Left ventricle myocardium superior (tissue), 1 donor: ENCODE measurements around the gene ANKLE1. TPM values are rescaled to one million over a fixed set of nuclear protein-coding genes. Genes with fewer than 3 reads are reported as not detected.
A peak's percentile ranks its signal among the peaks of the same experiment; 100 is the strongest.

ENCODE experiments used
- ATAC-seq: fragments of 200-7000 bp; cut with Tn5 transposase; one replicate; pipeline ENCODE4 v1.9.1; 2020; ENCODE audit warnings: mild to moderate bottlenecking, moderate library complexity
- DNase-seq: peaks from one replicate; pipeline ENCODE4 v3.0.0-alpha.2; 2020
- intact Hi-C: fragments of 100-400 bp; cut with micrococcal nuclease; formaldehyde crosslinking; loops from one replicate; pipeline ENCODE4 v1.11.0; 2022
- long read RNA-seq: library from polyadenylated mRNA; unstranded; transcript quantifications from one replicate; pipeline ENCODE4 v2.0.0, GENCODE V29; 2021
- total RNA-seq: library from RNA; stranded (reverse); fragmentation: NEBNext Ultra II Directional; extraction: Animal tissue kit (Norgen Biotek cat#: 25700); gene quantifications from one replicate; pipeline ENCODE4 v1.2.1, GENCODE V29; 2021
- donor health status: DM: no; HTN: yes; CAD: no; lungs with severe emphysema.

ANKLE1 gene, protein sequence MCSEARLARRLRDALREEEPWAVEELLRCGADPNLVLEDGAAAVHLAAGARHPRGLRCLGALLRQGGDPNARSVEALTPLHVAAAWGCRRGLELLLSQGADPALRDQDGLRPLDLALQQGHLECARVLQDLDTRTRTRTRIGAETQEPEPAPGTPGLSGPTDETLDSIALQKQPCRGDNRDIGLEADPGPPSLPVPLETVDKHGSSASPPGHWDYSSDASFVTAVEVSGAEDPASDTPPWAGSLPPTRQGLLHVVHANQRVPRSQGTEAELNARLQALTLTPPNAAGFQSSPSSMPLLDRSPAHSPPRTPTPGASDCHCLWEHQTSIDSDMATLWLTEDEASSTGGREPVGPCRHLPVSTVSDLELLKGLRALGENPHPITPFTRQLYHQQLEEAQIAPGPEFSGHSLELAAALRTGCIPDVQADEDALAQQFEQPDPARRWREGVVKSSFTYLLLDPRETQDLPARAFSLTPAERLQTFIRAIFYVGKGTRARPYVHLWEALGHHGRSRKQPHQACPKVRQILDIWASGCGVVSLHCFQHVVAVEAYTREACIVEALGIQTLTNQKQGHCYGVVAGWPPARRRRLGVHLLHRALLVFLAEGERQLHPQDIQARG
- total RNA-seq, result 0.12 TPM
- long read RNA-seq, result 0 reads

DNA sequence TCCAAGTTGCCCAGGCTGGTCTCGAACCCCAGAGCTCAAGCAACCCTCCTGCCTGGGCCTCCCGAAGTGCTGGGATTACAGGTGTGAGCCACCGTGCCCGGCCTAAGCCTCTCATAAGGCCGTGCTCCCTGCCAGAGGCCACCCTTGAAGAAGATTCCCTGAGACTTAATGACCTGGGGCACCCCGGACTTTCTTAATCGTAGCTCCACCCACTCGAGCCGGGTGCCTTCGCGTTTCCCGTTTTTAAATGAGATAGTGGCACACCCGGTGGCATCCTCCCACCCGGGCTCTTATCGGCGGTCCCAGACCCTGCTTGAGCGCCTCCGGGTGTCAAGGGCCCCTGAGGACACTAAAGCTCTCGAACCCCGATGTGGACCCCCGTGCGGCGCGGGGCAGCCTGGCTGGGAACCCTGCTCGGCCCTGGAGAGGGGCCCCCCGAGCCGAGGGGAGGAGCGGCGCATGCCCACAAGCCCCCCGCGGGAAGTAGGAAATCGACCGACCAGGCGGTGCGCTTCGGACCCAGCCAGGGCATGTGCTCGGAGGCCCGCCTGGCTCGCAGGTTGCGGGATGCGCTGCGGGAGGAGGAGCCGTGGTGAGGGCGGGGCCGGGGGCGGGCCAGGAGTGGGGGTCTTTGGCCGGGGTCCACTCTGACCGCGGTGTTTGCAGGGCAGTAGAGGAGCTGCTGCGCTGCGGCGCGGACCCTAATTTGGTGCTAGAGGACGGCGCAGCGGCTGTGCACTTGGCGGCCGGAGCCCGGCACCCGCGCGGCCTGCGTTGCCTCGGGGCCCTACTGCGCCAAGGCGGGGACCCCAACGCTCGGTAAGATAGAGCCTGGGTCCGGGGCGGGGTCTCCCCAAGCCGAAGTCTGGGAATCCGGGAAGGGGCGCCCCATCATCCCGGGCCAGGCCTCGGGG, at the start of gene ANKLE1:
TSS of gene ANKLE1 (plus strand) at position 511 of the 914 bp plus-strand sequence. CDS start at position 531, 20 bp downstream.
- ATAC-seq (peak; percentile 40), DNase-seq (peak; percentile 48)
- intact Hi-C loops, result no loop called here

DNA sequence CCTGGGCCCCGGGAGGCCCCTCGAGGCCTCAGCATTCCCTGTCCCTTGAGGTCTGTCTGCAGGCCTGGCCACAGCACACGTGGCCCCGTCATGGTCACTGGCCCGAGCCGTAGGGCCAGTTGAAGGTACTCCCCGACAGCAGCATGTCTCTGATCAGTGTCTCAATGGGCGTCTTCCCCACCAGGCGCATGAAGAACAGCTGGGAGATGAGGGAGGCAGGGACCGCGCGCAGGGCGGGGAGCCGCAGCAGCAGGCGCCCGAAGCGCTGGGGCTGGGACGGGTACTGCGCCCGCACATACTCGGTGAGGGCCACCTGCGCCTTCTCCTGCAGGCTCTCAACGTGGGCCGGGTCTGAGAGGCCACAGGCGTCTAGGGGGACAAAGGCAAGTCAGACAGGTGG, 49.4 kb upstream of the ANKLE1 start:
- no peak for DNase-seq
- ATAC-seq, result no peak
- intact Hi-C loops, result no loop called here

- peak; percentile 73 for ATAC-seq
- DNase-seq, result peak; percentile 70
- intact Hi-C loops, result no loop called here
Observed at GRCh38 chr19:17234911-17235299, 46.8 kb upstream of the ANKLE1 start.

DNA sequence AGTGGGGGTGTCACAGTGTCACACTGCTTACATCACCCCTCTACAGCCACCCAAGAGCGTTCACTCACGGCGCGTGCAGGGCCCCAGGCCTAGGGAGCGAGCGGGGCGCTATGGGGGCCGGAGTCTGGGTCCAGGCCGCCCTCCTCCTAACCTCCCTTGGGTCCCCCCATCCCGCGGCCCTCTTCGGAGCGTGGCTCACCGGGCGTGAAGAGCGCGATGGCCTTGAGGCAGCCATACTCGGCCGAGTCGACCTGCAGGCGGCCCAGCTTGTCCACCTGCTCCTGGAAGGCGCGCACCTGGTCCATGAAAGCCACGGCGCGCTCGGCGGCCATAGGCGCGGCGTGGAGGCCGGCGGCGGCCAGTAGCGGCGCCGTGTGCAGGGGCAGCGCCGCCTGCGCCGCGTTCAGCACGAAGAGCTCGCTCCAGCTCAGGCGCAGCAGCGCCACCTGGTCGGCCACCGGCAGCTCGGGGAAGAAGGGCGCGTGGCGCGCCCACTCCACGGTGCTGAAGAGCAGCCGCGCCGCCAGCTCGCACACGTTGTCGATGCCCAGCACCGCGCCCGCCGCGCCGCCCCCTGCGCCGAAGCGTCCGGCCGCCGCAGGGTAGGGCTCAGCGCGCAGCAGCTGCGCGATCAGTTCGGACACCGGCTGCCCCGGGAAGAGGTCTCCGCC, 46.3 kb upstream of the ANKLE1 start:
- DNase-seq, result peak; percentile 88
- peak; percentile 90 for ATAC-seq
- intact Hi-C loops, result no loop called here

DNA sequence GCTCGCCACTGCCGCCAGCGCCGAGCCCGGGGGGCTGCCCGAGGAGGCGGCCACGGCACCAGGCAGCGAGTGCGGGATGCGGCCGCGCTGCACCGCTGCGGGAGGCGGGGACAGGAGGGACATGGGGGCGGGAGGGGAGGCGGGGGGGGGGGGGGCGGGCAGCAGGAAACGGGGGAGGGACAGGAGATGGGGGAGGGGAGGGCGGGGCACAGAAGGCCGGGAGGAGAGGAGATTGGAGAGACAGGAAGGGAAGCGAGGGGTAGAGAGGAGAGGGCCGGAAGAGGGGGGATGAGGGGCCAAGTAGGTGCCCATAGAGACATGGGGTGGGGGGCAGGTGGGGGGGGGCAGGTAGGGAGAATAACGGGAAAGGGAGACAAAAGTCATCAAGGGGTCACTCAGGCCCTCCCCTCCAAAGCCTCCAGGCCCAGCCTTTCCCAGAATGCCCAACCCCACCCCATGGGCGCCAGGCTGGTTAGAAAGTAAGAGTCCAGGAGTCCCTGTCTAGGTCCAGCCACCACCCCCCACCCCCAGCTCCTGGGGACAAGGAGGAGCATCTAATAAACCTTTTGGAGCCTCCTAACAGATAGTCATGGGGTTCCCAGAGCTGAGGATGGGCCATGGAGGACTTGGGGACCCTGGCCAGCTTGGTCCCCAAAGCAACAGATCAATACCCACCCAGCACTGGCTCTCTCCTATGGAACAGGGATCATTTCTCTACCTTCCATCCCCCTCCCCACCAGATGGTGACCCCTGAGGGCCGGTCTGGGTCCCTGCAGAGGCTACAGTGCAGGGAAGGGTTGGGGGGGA, 45.5 kb upstream of the ANKLE1 start:
- intact Hi-C loops, result no loop called here
- ATAC-seq (peak; percentile 30), DNase-seq (no peak)

DNA sequence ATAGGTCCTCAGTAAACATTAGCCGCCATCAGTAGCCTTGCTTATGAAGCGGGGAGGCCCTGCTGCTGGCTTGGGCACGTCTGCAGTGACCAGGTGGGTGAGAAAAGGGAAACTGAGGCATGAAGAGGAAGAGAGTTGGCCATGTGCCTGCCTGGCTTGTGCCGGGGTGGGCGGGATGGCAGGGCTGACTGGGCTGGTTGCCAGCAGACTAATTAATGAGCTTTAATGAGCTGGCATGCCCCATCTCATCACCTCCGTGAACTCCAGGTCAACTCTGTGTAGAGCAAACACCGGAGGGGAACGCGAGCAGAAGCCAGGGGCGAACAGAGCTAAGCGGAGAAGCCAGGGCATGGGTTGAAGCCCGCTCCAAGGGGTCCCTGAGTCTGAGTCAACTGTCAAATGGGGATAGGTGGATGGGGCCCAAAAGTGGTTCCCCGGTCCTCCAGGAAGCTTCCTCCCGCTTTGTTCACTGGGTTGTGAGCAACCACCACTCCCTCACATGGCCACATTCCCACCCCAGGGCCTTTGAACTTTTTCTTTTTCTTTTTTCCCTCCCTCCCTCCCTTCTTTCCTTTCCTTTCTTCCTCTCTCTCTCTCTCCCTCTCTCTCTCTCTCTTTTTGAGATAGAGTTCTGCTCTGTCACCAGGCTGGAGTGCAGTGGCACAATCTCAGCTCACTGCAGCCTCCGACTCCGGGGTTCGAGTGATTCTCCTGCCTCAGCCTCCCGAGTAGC, 44.7 kb upstream of the ANKLE1 start:
- intact Hi-C loops, result no loop called here
- no peak for ATAC-seq
- DNase-seq, result no peak

- ATAC-seq (no peak), DNase-seq (no peak)
- intact Hi-C loops, result no loop called here
Observed at GRCh38 chr19:17237747-17238706, 43.7 kb upstream of the ANKLE1 start.

- no peak for DNase-seq
- intact Hi-C loops, result no loop called here
- ATAC-seq, result no peak
Observed at GRCh38 chr19:17240062-17240752, 41.5 kb upstream of the ANKLE1 start.

- intact Hi-C loops, result no loop called here
- DNase-seq, result no peak
- no peak for ATAC-seq
Observed at GRCh38 chr19:17240826-17241399, 40.8 kb upstream of the ANKLE1 start.

GRCh38 chr19:17242431-17243208, 39.1 kb upstream of the ANKLE1 start:
- no peak for ATAC-seq
- intact Hi-C loops, result no loop called here
- no peak for DNase-seq

DNA sequence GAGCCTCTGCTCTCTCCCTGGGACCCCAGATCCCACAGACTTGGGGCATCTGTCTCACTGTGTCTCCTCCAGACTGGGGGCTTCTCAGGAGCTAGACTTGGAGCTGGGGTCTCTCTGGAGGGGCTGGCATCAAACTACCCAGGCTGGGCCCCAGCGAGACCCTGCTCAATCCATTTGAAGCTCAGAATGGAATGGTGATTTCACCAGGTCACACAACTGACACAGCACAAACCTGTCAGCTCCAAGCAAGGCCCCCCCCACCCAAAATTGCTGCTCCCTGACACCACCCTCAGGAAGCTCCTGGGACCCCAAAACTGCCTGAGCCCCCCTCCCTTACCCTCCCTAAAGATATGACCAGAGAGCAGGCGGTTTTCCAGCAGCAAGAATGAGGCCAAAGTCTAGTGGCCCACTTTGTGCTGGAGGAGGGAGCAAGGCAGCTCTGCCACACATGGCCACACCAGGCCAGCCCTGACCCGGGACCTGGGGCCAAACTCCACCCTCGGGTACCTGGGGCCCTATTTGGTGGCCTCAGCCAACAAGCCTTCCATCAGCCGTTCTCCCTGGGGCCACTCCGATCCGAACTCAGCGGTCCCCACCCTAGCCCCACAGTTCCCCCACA, 38.4 kb upstream of the ANKLE1 start:
- no peak for DNase-seq
- intact Hi-C loops, result no loop called here
- no peak for ATAC-seq

DNA sequence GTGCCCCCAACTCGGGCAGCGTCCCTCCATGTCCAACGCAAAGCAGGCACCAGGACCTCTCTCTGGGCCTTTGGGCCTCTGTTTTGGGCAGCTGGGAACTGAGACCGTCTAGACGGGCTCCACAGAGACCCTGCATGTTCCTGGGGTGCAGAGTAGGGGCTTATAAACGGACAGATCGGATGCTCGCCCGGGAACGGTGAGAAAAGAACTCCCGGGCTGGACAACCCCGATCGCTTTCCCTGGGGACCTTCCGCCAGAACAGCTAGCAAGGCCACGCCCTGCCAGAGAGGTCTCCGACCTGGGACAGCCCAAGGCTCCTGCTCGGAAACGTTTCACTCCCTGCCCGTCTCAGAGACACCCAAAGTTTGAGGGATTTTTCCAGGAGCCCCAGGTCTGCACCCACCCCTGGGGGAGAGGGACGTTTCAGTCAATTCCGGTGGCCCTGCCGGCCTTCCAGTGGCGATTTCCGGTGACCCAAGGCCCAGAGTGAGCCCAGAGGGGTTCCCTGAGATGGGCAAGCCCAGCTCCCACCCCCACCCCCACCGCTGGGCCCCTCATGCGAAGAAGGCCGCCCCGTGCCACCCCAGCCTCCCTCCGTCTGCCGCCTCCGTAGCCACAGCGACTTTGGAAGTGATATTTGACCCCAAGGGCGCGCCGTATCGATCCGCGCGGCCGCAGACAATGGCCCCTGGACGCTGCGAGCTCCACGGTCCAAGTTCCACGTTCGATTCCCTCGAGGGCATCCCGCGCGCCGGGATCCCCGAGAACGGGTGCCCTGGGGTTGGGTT, 37.7 kb upstream of the ANKLE1 start:
- intact Hi-C loops, result no loop called here
- ATAC-seq (peak; percentile 36), DNase-seq (peak; percentile 80)

DNA sequence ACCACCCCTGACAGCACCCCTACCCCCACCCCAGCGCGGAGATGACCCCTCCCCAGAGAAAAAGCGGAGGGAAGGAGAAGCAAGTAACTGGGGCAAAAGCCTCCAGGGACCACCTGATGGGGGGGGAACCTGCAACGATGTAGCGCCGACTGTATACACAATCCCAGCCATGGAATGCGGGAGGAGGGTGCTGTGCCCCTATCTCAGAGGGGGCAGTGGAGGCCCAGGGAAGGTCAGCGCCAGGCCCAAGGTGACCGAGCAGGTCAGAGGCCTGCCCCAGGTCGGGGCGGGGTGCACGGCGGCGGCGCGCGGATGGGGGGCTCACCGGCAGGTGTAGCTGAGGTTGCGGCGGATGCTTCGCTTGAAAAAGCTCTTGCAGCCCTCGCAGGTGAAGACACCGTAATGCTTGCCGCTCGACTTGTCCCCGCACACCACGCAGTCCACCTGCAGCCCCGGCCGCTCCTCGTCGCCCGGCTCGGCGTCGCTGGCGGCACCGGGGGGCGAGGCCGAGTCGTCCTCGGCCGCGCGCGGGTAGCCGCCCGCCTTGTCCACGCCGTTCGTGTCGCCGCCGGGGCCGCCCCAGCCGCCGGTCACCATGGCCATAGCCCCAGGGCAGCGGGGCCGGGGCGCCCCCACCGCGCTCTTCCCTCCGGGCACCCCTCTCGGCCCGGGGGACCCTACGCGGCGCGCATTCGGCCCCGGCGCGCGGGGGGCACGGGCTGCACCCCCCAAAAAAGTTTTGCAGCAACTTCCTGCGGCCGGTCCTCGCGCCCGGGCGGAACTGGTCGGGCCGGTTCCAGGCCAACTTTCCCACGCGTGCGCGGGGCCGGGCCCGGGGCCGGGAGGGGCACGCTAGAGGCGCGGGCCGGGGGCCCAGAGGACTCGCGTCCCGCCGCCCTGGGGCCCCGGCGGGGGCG, 36.8 kb upstream of the ANKLE1 start:
- DNase-seq (peak; percentile 69), ATAC-seq (no peak)
- intact Hi-C loops, result no loop called here
